GM13976 (cell line): ENCODE data around the gene ICAM5.
A peak's percentile ranks its signal among the peaks of the same experiment; 100 is the strongest.

Experiments
- DNase-seq: peaks from one replicate; pipeline ENCODE4 v3.0.0; 2012; ENCODE audit warnings: low spot score
- CTCF ChIP-seq: IDR thresholded peaks from 2 replicates; pipeline ENCODE4 v1.5.1; 2012; ENCODE audit warnings: borderline replicate concordance, mild to moderate bottlenecking; ENCODE audit not compliant: insufficient read depth; ENCODE audit errors: extremely low read depth, missing control alignments, control extremely low read depth
- in situ Hi-C: fragments of 300-500 bp; cut with MboI; formaldehyde crosslinking; loops from one replicate; pipeline ENCODE4 v1.12.0; 2022; ENCODE audit warnings: low sequenced_read_pairs, mixed read lengths, inconsistent platforms; ENCODE audit not compliant: unreplicated experiment

Gene ICAM5

DNA sequence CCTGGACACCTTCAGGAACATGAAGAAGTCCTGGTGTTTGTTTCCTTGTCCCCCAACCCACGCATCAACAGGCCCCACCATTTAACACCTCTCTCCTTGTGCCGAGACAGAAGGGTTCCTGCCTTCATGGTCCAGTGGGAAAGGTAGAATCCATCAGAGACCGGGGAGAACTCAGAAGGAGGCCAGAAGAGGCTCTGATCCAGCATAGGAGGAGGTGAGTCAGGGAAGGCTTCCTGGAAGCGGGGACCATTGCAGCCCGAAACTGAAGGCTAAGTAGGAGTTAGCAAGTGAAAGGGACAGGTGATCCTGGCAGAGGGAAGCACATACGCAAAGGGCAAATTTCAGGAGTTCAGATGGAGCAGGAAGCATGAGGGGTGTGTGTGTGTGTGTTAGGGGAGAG, 49.2 kb downstream of the ICAM5 start:
- no peak for TF ChIP-seq CTCF
- in situ Hi-C loops = no loop called here
- no peak for DNase-seq

- in situ Hi-C loops = no loop called here
- DNase-seq = peak; percentile 80
- no peak for TF ChIP-seq CTCF
These were observed 49.7 kb downstream of the ICAM5 start, which contains the start of gene ICAM3 for GRCh38 chr19:10339380-10339960. TSS of gene ICAM3 (minus strand) at chr19:10339624. CDS start at chr19:10339614, 10 bp downstream.

DNA sequence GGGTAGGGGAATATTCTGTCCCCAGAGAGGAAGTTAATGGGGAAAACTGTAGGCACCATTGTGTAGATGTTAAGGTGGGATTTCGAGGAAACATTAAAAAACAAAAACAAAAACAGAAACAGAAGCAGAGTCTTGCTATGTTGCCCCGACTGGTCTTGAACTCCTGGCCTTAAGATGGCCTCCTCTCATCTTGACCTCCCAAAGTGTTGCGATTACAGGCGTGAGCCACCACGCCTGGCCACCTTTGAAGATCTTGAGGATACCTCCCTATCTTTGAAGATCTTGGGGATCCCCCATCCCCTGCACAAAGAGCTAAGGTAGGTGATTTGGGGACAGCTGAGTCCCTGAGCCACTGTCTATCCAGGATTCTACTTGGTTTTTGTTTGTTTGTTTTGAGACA, 50.2 kb downstream of the ICAM5 start:
- no peak for DNase-seq
- in situ Hi-C loops = no loop called here
- TF ChIP-seq CTCF = no peak

GRCh38 chr19:10343495-10343894, 53.7 kb downstream of the ICAM5 start:
- TF ChIP-seq CTCF = no peak
- DNase-seq = no peak
- in situ Hi-C loops = no loop called here

- no peak for TF ChIP-seq CTCF
- in situ Hi-C loops = no loop called here
- no peak for DNase-seq
These were observed 55.0 kb downstream of the ICAM5 start for GRCh38 chr19:10344780-10345179.
